HEK293 (cell line): ENCODE measurements around the gene PSG3.
"Not testable (repeated sequence)": the region's sequence is repeated elsewhere in the genome, so short reads cannot be mapped to it uniquely, and the experiment has no call there.

Experiments used
- GLIS2 ChIP-seq: fragments of 450-650 bp; formaldehyde crosslinking; IDR thresholded peaks from 2 replicates; pipeline ENCODE4 v1.5.1; 2016; ENCODE audit warnings: missing biosample characterization, missing genetic modification characterization
- ZNF10 ChIP-seq: fragments of 450-650 bp; formaldehyde crosslinking; IDR thresholded peaks from 2 replicates; pipeline ENCODE4 v1.5.1; 2017; ENCODE audit warnings: missing biosample characterization, missing genetic modification characterization
- ZNF121 ChIP-seq: fragments of 450-650 bp; formaldehyde crosslinking; IDR thresholded peaks from 2 replicates; pipeline ENCODE4 v1.5.1; 2016; ENCODE audit warnings: missing biosample characterization, missing genetic modification characterization
- TF ChIP-seq, protein P1 (sequence below): fragments of 450-650 bp; formaldehyde crosslinking; IDR thresholded peaks from 2 replicates; pipeline ENCODE4 v1.5.1; 2016; ENCODE audit warnings: missing biosample characterization, missing genetic modification characterization

DNA sequence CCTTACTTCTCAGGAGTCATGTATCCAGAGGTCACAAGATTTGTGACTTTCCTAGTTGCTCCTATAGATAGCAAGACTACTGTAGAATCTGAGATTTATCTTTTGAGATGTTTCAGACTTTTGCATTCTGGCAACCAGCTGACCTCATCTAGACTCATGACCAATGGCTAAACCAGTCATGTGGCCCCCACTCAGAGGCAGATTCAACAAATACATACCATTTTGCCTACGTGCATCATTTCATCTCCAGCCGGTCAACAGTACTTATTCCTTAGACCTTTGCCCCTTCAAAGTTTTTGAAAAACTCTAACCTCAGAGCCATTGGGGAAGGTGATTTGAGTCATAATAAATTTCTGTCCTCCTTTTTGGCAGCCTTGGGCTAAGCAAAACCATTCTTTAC, 48.5 kb upstream of the PSG3 start:
- not testable (repeated sequence) for TF ChIP-seq ZNF10, GLIS2, ZNF121 (tag by site-specific recombination)
- TF ChIP-seq, protein P1, sequence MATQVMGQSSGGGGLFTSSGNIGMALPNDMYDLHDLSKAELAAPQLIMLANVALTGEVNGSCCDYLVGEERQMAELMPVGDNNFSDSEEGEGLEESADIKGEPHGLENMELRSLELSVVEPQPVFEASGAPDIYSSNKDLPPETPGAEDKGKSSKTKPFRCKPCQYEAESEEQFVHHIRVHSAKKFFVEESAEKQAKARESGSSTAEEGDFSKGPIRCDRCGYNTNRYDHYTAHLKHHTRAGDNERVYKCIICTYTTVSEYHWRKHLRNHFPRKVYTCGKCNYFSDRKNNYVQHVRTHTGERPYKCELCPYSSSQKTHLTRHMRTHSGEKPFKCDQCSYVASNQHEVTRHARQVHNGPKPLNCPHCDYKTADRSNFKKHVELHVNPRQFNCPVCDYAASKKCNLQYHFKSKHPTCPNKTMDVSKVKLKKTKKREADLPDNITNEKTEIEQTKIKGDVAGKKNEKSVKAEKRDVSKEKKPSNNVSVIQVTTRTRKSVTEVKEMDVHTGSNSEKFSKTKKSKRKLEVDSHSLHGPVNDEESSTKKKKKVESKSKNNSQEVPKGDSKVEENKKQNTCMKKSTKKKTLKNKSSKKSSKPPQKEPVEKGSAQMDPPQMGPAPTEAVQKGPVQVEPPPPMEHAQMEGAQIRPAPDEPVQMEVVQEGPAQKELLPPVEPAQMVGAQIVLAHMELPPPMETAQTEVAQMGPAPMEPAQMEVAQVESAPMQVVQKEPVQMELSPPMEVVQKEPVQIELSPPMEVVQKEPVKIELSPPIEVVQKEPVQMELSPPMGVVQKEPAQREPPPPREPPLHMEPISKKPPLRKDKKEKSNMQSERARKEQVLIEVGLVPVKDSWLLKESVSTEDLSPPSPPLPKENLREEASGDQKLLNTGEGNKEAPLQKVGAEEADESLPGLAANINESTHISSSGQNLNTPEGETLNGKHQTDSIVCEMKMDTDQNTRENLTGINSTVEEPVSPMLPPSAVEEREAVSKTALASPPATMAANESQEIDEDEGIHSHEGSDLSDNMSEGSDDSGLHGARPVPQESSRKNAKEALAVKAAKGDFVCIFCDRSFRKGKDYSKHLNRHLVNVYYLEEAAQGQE (tag by site-specific recombination), result not testable (repeated sequence)
